IMR-90 (cell line): ENCODE results near the gene DCLRE1B. TPM values are rescaled to one million over a fixed set of nuclear protein-coding genes. Genes with fewer than 3 reads are reported as not detected.

Source experiments
- ATAC-seq: fragments of 200-7000 bp; cut with Tn5 transposase; 2 replicates; pipeline ENCODE4 v1.9.1; 2020; ENCODE audit warnings: low read depth, mild to moderate bottlenecking, moderate library complexity
- BruUV-seq: library from RNA; stranded (reverse); fragments of 400-500 nt; replicated peaks from 2 replicates; lab custom pipeline; 2021; lab: Mats Ljungman, UMichigan
- CTCF ChIA-PET: fragments of 300-600 bp; formaldehyde crosslinking; extraction: SDS; loops from one replicate; lab custom pipeline; 2021; ENCODE audit warnings: antibody characterized with exemption; lab: Yijun Ruan, JAX
- POLR2A ChIA-PET: fragments of 300-600 bp; sonication (Branson Sonifier 250); formaldehyde crosslinking; loops from one replicate; lab custom pipeline; 2022; ENCODE audit warnings: antibody characterized with exemption; ENCODE audit not compliant: unreplicated experiment; lab: Charles Lee
- DNase-seq: peaks from one replicate; pipeline ENCODE4 v3.0.0; 2013
- H2AFZ ChIP-seq: replicated peaks from 2 replicates; pipeline ENCODE3; 2013; ENCODE audit warnings: low read length, mild to moderate bottlenecking; ENCODE audit not compliant: poor library complexity
- H2AK5ac ChIP-seq: 2 replicates; pipeline ENCODE4 v1.6.1; 2013; ENCODE audit warnings: low read depth, low read length, inconsistent platforms
- H2AK9ac ChIP-seq: replicated peaks from 2 replicates; pipeline ENCODE3; 2013; ENCODE audit warnings: mild to moderate bottlenecking, low read depth, low read length, moderate library complexity; ENCODE audit not compliant: poor library complexity
- H2BK120ac ChIP-seq: 2 replicates; pipeline ENCODE4 v1.6.1; 2013; ENCODE audit warnings: low read depth, low read length, inconsistent platforms
- H2BK15ac ChIP-seq: 3 replicates; pipeline ENCODE4 v1.6.1; 2013; ENCODE audit warnings: low read depth, low read length, inconsistent platforms
- H2BK20ac ChIP-seq: 2 replicates; pipeline ENCODE4 v1.6.1; 2013; ENCODE audit warnings: low read depth, mild to moderate bottlenecking, inconsistent platforms, low read length, moderate library complexity
- H2BK5ac ChIP-seq: 2 replicates; pipeline ENCODE4 v1.6.1; 2013; ENCODE audit warnings: mild to moderate bottlenecking, low read depth, low read length, inconsistent platforms; ENCODE audit not compliant: poor library complexity, severe bottlenecking
- H3K14ac ChIP-seq: replicated peaks from 2 replicates; pipeline ENCODE4 v1.6.1; 2013; ENCODE audit warnings: low read depth, low read length, inconsistent platforms
- H3K18ac ChIP-seq: 2 replicates; pipeline ENCODE4 v1.6.1; 2013; ENCODE audit warnings: low read depth, low read length, control low read depth
- H3K23ac ChIP-seq: 2 replicates; pipeline ENCODE4 v1.6.1; 2013; ENCODE audit warnings: low read depth, low read length, inconsistent platforms
- H3K27ac ChIP-seq: 2 replicates; pipeline ENCODE4 v1.5.1; 2013; ENCODE audit warnings: mild to moderate bottlenecking, control low read depth, low read length; ENCODE audit not compliant: insufficient read depth
- H3K27me3 ChIP-seq: 2 replicates; pipeline ENCODE4 v1.6.1; 2013; ENCODE audit warnings: low read length; ENCODE audit not compliant: control insufficient read depth, insufficient read depth
- H3K36me3 ChIP-seq: 2 replicates; pipeline ENCODE4 v1.6.1; 2013; ENCODE audit warnings: low read length, mixed read lengths; ENCODE audit not compliant: control insufficient read depth, insufficient read depth
- H3K4ac ChIP-seq: 2 replicates; pipeline ENCODE4 v1.6.1; 2013; ENCODE audit warnings: low read depth, low read length, inconsistent platforms
- H3K4me1 ChIP-seq: 2 replicates; pipeline ENCODE4 v1.6.1; 2013; ENCODE audit warnings: low read length, mixed read lengths; ENCODE audit not compliant: control insufficient read depth, insufficient read depth
- H3K4me2 ChIP-seq: 2 replicates; pipeline ENCODE4 v1.6.1; 2013; ENCODE audit warnings: low read depth, mild to moderate bottlenecking, control low read depth, low read length, moderate library complexity
- H3K4me3 ChIP-seq: 2 replicates; pipeline ENCODE4 v1.5.1; 2013; ENCODE audit warnings: low read depth, mild to moderate bottlenecking, control low read depth, low read length, moderate library complexity; ENCODE audit not compliant: insufficient read depth
- H3K56ac ChIP-seq: 2 replicates; pipeline ENCODE4 v1.6.1; 2013; ENCODE audit warnings: low read length, inconsistent platforms; ENCODE audit not compliant: insufficient read depth; ENCODE audit errors: extremely low read depth
- H3K79me1 ChIP-seq, 2 experiments: 2 replicates each; pipeline ENCODE4 v1.6.1; 2013; ENCODE audit warnings: low read length in 2 of 2, inconsistent platforms in 1 of 2, low read depth in 1 of 2
- H3K9ac ChIP-seq: 2 replicates; pipeline ENCODE4 v1.6.1; 2013; ENCODE audit warnings: low read depth, low read length, control low read depth
- H3K9me1 ChIP-seq: 2 replicates; pipeline ENCODE4 v1.6.1; 2013; ENCODE audit warnings: low read length, inconsistent platforms; ENCODE audit not compliant: insufficient read depth
- H3K9me3 ChIP-seq: 2 replicates; pipeline ENCODE4 v1.6.1; 2013; ENCODE audit warnings: low read length; ENCODE audit not compliant: control insufficient read depth, insufficient read depth
- H4K20me1 ChIP-seq: 2 replicates; pipeline ENCODE4 v1.6.1; 2013; ENCODE audit warnings: low read length, inconsistent platforms; ENCODE audit not compliant: insufficient read depth
- H4K5ac ChIP-seq: 2 replicates; pipeline ENCODE4 v1.6.1; 2013; ENCODE audit warnings: mild to moderate bottlenecking, low read depth, low read length, control low read depth
- H4K8ac ChIP-seq, 2 experiments: 2 replicates each; pipeline ENCODE4 v1.6.1; 2013; ENCODE audit warnings: low read depth in 2 of 2, low read length in 2 of 2, control low read depth in 1 of 2, inconsistent platforms in 1 of 2
- H4K91ac ChIP-seq: 2 replicates; pipeline ENCODE4 v1.6.1; 2013; ENCODE audit warnings: low read depth, low read length, inconsistent platforms; ENCODE audit not compliant: insufficient read depth
- RAD21 ChIP-seq: IDR thresholded peaks from 2 replicates; pipeline ENCODE4 v1.6.1; 2012; ENCODE audit warnings: low read length, improper control_type of control experiment
- RFX5 ChIP-seq: IDR thresholded peaks from 2 replicates; pipeline ENCODE4 v1.8.0; 2012; ENCODE audit warnings: low read depth, mild to moderate bottlenecking, low read length, moderate library complexity
- SMC3 ChIP-seq: fragments of 150-350 bp; IDR thresholded peaks from 2 replicates; pipeline ENCODE4 v1.6.1; 2016; ENCODE audit warnings: low read depth, mild to moderate bottlenecking, antibody characterized with exemption, low read length, moderate library complexity
- WGBS, 2 experiments: methylation state at CpG; one replicate each; pipeline versions ENCODE4 v1.1.5 to v1.1.7; 2013; ENCODE audit warnings: missing lambda C conversion rate in 2 of 2; ENCODE audit not compliant: insufficient read length in 1 of 2; ENCODE audit errors: extremely low coverage in 2 of 2; 5-methylcytosine and 5-hydroxymethylcytosine counted together
- dilution Hi-C: fragments of 300-500 bp; cut with HindIII; formaldehyde crosslinking; loops from one replicate; pipeline ENCODE4 v1.14.3; 2018; ENCODE audit warnings: low sequenced_read_pairs; ENCODE audit not compliant: unreplicated experiment
- in situ Hi-C: fragments of 300-500 bp; cut with MboI; formaldehyde crosslinking; loops from 3 replicates; pipeline ENCODE4 v1.14.3; 2019; ENCODE audit warnings: low sequenced_read_pairs, inconsistent platforms, mixed read lengths
- intact Hi-C: fragments of 100-400 bp; cut with micrococcal nuclease; formaldehyde crosslinking; loops from 2 replicates; pipeline ENCODE4 v1.10.0; 2022
- polyA plus RNA-seq, 3 experiments: library from polyadenylated mRNA; depleted of rRNA; stranded (reverse); fragments of >200 nt; gene quantifications; 2 replicates each; pipeline ENCODE4 v1.2.3, GENCODE V29; 2012; ENCODE audit warnings: low replicate concordance in 1 of 3
- total RNA-seq: library from RNA; depleted of rRNA; stranded (reverse); fragments of >200 nt; gene quantifications from 2 replicates; pipeline ENCODE4 v1.2.3, GENCODE V29; 2012; rRNA removed
- TF ChIP-seq, protein P1 (sequence below): conservative IDR thresholded peaks from 2 replicates; pipeline ENCODE4 v1.5.1; 2012; ENCODE audit warnings: mild to moderate bottlenecking, low read depth, low read length, improper control_type of control experiment

Gene DCLRE1B
- total and polyA plus RNA-seq, 2 of the 4 experiments (the other 2 are of a cell fraction), result 4.9 to 6.1 TPM

DNA sequence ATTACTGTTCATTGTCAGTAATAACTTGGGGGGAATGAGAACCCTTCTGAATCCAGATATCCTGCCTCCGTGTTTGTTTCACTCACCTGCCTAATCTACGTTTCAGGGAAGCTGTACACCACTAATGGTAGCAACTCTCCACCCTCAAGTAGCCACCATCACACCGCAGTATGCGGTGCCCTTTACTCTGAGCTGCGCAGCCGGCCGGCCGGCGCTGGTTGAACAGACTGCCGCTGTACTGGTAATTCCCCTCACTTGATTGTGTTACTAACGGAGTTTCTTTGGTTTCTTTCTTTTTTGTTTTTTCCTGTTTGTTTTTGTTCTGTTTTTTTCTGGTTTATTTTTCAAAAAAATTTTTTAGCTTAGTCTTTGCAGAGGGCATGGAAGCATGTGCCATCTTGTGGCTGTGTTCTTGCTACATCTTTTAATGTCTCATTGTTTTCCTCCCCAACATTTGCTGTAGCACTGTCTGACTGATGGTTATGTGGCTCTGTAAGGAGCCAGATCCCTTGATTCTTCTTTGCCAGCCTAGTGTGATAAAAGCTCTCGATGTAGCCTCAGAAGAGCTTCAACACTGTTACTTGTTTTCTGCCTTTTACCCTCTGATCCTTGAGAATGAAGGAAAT, 58.3 kb downstream of the DCLRE1B start:
- H3K4ac ChIP-seq, result no peak overlapping the region
- H3K14ac ChIP-seq, result no peak overlapping the region
- dilution Hi-C loops (no loop called here), intact Hi-C loops (loop anchor here (5.0 to 10.0 kb wide), 3 partner anchors 56 to 771 kb away; partner anchors contain the start of gene DCLRE1B), in situ Hi-C loops (loop anchor here (10.0 to 25.0 kb wide), 2 partner anchors 129 to 749 kb away; partner anchors contain the start of gene NRAS)
- no peak overlapping the region for H4K5ac ChIP-seq
- 60% methylated on average over 1 of the region's 12 CpGs; no CpG with 5 or more reads in 1 of the 2 experiments for WGBS, 2 experiments
- POLR2A ChIA-PET, result no interaction called here
- H2AK9ac ChIP-seq, result no peak overlapping the region
- no peak overlapping the region for H4K8ac ChIP-seq
- H3K9ac ChIP-seq, result no peak overlapping the region
- H3K23ac ChIP-seq, result no peak overlapping the region
- H2BK20ac ChIP-seq, result no peak overlapping the region
- BruUV-seq, result no TSS peak
- H3K9me3 ChIP-seq, result no peaks in the 10 kb centered on the region
- H3K79me1 ChIP-seq, result peaks cover 3 to 4% of the 10 kb centered on the region in 2 experiments; a peak in 1 of 4 replicates
- TF ChIP-seq RFX5 (no peak), SMC3 (peak; percentile 31; the same call in 1 of the 2 replicates), RAD21 (peak; percentile 34; the same call in 1 of the 2 replicates)
- TF ChIP-seq, protein P1, sequence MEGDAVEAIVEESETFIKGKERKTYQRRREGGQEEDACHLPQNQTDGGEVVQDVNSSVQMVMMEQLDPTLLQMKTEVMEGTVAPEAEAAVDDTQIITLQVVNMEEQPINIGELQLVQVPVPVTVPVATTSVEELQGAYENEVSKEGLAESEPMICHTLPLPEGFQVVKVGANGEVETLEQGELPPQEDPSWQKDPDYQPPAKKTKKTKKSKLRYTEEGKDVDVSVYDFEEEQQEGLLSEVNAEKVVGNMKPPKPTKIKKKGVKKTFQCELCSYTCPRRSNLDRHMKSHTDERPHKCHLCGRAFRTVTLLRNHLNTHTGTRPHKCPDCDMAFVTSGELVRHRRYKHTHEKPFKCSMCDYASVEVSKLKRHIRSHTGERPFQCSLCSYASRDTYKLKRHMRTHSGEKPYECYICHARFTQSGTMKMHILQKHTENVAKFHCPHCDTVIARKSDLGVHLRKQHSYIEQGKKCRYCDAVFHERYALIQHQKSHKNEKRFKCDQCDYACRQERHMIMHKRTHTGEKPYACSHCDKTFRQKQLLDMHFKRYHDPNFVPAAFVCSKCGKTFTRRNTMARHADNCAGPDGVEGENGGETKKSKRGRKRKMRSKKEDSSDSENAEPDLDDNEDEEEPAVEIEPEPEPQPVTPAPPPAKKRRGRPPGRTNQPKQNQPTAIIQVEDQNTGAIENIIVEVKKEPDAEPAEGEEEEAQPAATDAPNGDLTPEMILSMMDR, result 0 out of 2 replicates have a peak, but pooled peaks have one; percentile 25
- no peak overlapping the region for H3K18ac ChIP-seq
- CTCF ChIA-PET, result interaction anchor here (0.6 to 1.9 kb wide), 9 partner anchors 9 to 816 kb away, joined by 3 to 6 read pairs (median 4); no protein-coding TSS in a partner anchor
- no peak overlapping the region for H2BK5ac ChIP-seq
- peaks cover 22% of the 10 kb centered on the region for H3K36me3 ChIP-seq
- H2BK15ac ChIP-seq, result no peak overlapping the region
- H3K4me2 ChIP-seq, result no peak overlapping the region
- no peak overlapping the region for H2BK120ac ChIP-seq
- peaks cover 3% of the 10 kb centered on the region; the same call in 1 of the 2 replicates for H3K9me1 ChIP-seq
- no peaks in the 10 kb centered on the region for H3K4me1 ChIP-seq
- H3K56ac ChIP-seq, result no peak overlapping the region
- H2AFZ ChIP-seq, result no peak overlapping the region
- no peaks in the 10 kb centered on the region for H4K20me1 ChIP-seq
- no peak overlapping the region for H3K4me3 ChIP-seq
- no peak overlapping the region for H4K91ac ChIP-seq
- ATAC-seq (peak; percentile 51), DNase-seq (peak; percentile 14)
- no peaks in the 10 kb centered on the region for H3K27me3 ChIP-seq
- H3K27ac ChIP-seq, result no peak overlapping the region
- no peak overlapping the region for H2AK5ac ChIP-seq

Other genes starting within 250 kb of the DCLRE1B start
- 13.3 and 20.6 TPM in 2 replicates for gene PHTF1, start 145.8 kb upstream of the DCLRE1B start, total RNA-seq
- 7.6 and 9.6 TPM in 2 replicates for gene PHTF1, start 145.8 kb upstream of the DCLRE1B start, polyA plus RNA-seq (2012; rRNA removed)
- 11.7 and 12.8 TPM in 2 replicates for gene RSBN1, start 92.8 kb upstream of the DCLRE1B start, total RNA-seq
- 4.6 and 5.3 TPM in 2 replicates for gene RSBN1, start 92.8 kb upstream of the DCLRE1B start, polyA plus RNA-seq (2012; rRNA removed)
- gene PTPN22, start 33.6 kb upstream of the DCLRE1B start, total RNA-seq, result 0.18 and 0.28 TPM in 2 replicates
- gene PTPN22, start 33.6 kb upstream of the DCLRE1B start, polyA plus RNA-seq (2012; rRNA removed), result 0.07 and 0.14 TPM in 2 replicates
- gene BCL2L15, start 17.7 kb upstream of the DCLRE1B start, total RNA-seq, result under 0.01 TPM in 2 replicates
- 0.15 and 0.22 TPM in 2 replicates for gene BCL2L15, start 17.7 kb upstream of the DCLRE1B start, polyA plus RNA-seq (2012; rRNA removed)
- 16.7 and 18.1 TPM in 2 replicates for gene AP4B1, start 527 bp upstream of the DCLRE1B start, total RNA-seq
- gene AP4B1, start 527 bp upstream of the DCLRE1B start, polyA plus RNA-seq (2012; rRNA removed), result 11.7 and 15.6 TPM in 2 replicates
- 25.3 and 33.9 TPM in 2 replicates for gene HIPK1, start 24.0 kb downstream of the DCLRE1B start, total RNA-seq
- gene HIPK1, start 24.0 kb downstream of the DCLRE1B start, polyA plus RNA-seq (2012; rRNA removed), result 15.1 and 15.3 TPM in 2 replicates
- gene OLFML3, start 74.1 kb downstream of the DCLRE1B start, total RNA-seq, result 37.8 and 40.9 TPM in 2 replicates
- 66.6 and 71.3 TPM in 2 replicates for gene OLFML3, start 74.1 kb downstream of the DCLRE1B start, polyA plus RNA-seq (2012; rRNA removed)
- not detected in 2 replicates for gene SYT6, start 248.5 kb downstream of the DCLRE1B start, total RNA-seq
- not detected in 2 replicates for gene SYT6, start 248.5 kb downstream of the DCLRE1B start, polyA plus RNA-seq (2012; rRNA removed)